Hematopoietic multipotent progenitor cell treated with erythropoietin and hydrocortisone succinate and interleukin-3 and kit ligand, for 6 days (in vitro differentiated cells): ENCODE results near the gene SLC26A8.
"Not testable (repeated sequence)": the region's sequence is repeated elsewhere in the genome, so short reads cannot be mapped to it uniquely, and the experiment has no call there.

ENCODE experiments used
- DNase-seq: peaks from one replicate; pipeline ENCODE4 v3.0.0-alpha.2; 2015

SLC26A8 gene

GRCh38 chr6:36049582-36049981 is 25.1 kb upstream of the SLC26A8 start:
- DNase-seq = no peak

- DNase-seq = no peak
Observed at GRCh38 chr6:36042618-36043260, 18.3 kb upstream of the SLC26A8 start.

- no peak for DNase-seq
Observed at GRCh38 chr6:36040958-36041357, 16.5 kb upstream of the SLC26A8 start.

- DNase-seq = no peak
Observed at GRCh38 chr6:36039112-36039511, 14.7 kb upstream of the SLC26A8 start.

- DNase-seq = no peak
Observed at GRCh38 chr6:36038120-36038876, 13.9 kb upstream of the SLC26A8 start.

GRCh38 chr6:36035225-36035624 is 10.8 kb upstream of the SLC26A8 start:
- peak; percentile 28 for DNase-seq

GRCh38 chr6:36034441-36034840 is 10.0 kb upstream of the SLC26A8 start:
- no peak for DNase-seq

- peak; percentile 62 for DNase-seq
Observed at GRCh38 chr6:36033935-36034334, 9.5 kb upstream of the SLC26A8 start.

- DNase-seq = not testable (repeated sequence)
Observed at GRCh38 chr6:36033144-36033543, 8.7 kb upstream of the SLC26A8 start.

- DNase-seq = peak; percentile 42
Observed at GRCh38 chr6:36032261-36032660, 7.8 kb upstream of the SLC26A8 start.

- peak; percentile 72 for DNase-seq
Observed at GRCh38 chr6:36029464-36029863, 5.0 kb upstream of the SLC26A8 start.

GRCh38 chr6:36028877-36029324 is 4.5 kb upstream of the SLC26A8 start:
- DNase-seq = peak; percentile 95

GRCh38 chr6:36028088-36028876 is 3.8 kb upstream of the SLC26A8 start:
- peak; percentile 58 for DNase-seq

- peak; percentile 100 for DNase-seq
Observed at GRCh38 chr6:36027501-36028087, 3.2 kb upstream of the SLC26A8 start, which contains the start of gene MAPK14. Gene MAPK14 (plus strand): TSS chr6:36027808. CDS start chr6:36028158, 350 bp downstream.

GRCh38 chr6:36025932-36026327 is 1.5 kb upstream of the SLC26A8 start:
- no peak for DNase-seq

GRCh38 chr6:36025260-36025931 is 955 bp upstream of the SLC26A8 start:
- DNase-seq = no peak

GRCh38 chr6:36020154-36020553 is 4.3 kb downstream of the SLC26A8 start:
- DNase-seq = peak; percentile 49

GRCh38 chr6:36019167-36019566 is 5.3 kb downstream of the SLC26A8 start:
- DNase-seq = peak; percentile 30

- DNase-seq = peak; percentile 54
Observed at GRCh38 chr6:36018339-36018738, 6.1 kb downstream of the SLC26A8 start.

GRCh38 chr6:36015666-36016065 is 8.8 kb downstream of the SLC26A8 start:
- DNase-seq = no peak

- no peak for DNase-seq
Observed at GRCh38 chr6:36000451-36000850, 24.0 kb downstream of the SLC26A8 start.

- no peak for DNase-seq
Observed at GRCh38 chr6:35993150-35993549, 31.3 kb downstream of the SLC26A8 start.
